Common myeloid progenitor, CD34-positive (primary cell): ENCODE data around the gene CD320.

Source experiments
- CTCF ChIA-PET: fragments of 350-600 bp; sonication (Branson Sonifier 250); formaldehyde crosslinking; loops from one replicate; lab custom pipeline; 2021; ENCODE audit warnings: antibody characterized with exemption; lab: Charles Lee
- POLR2A ChIA-PET: fragments of 350-600 bp; sonication (Branson Sonifier 250); formaldehyde crosslinking; loops from one replicate; lab custom pipeline; 2021; ENCODE audit warnings: antibody characterized with exemption; lab: Charles Lee
- DNase-seq, 3 donors: peaks; one replicate each; pipeline versions ENCODE4 v3.0.0 to v3.0.0-alpha.2; 2013
- H3K27ac ChIP-seq, 2 experiments: 1 replicate in 1 of 2; 2 replicates in 1 of 2; pipeline ENCODE4 v1.7.0; 2013; ENCODE audit warnings: inconsistent platforms in 2 of 2, low read length in 2 of 2, mild to moderate bottlenecking in 2 of 2, low read depth in 1 of 2, moderate library complexity in 1 of 2; ENCODE audit not compliant: severe bottlenecking in 2 of 2, insufficient read depth in 1 of 2, poor library complexity in 1 of 2
- H3K27me3 ChIP-seq, 5 experiments: replicated peaks in 2 of 5; 1 replicate in 3 of 5; 2 replicates in 2 of 5; pipeline versions ENCODE4 v1.6.1 to v1.7.0; 2013; ENCODE audit warnings: low read length in 4 of 5, mild to moderate bottlenecking in 2 of 5, moderate library complexity in 2 of 5, inconsistent platforms in 1 of 5; ENCODE audit not compliant: insufficient read depth in 5 of 5, control insufficient read depth in 4 of 5
- H3K36me3 ChIP-seq, 4 experiments: 1 replicate in 2 of 4; 2 replicates in 2 of 4; pipeline versions ENCODE4 v1.6.1 to v1.7.0; 2013; ENCODE audit warnings: low read length in 3 of 4, control low read depth in 1 of 4, mild to moderate bottlenecking in 1 of 4; ENCODE audit not compliant: control insufficient read depth in 4 of 4, insufficient read depth in 4 of 4
- H3K4me1 ChIP-seq, 4 experiments: 1 replicate in 3 of 4; 2 replicates in 1 of 4; pipeline versions ENCODE4 v1.6.1 to v1.7.1; 2013; ENCODE audit warnings: low read length in 3 of 4, mild to moderate bottlenecking in 3 of 4, control low read depth in 1 of 4, inconsistent platforms in 1 of 4, moderate library complexity in 1 of 4; ENCODE audit not compliant: control insufficient read depth in 4 of 4, insufficient read depth in 4 of 4; ENCODE audit errors: control extremely low read depth in 1 of 4
- H3K4me3 ChIP-seq, 7 experiments: 1 replicate in 4 of 7; 2 replicates in 3 of 7; pipeline versions ENCODE4 v1.5.1 to v1.7.0; 2013; ENCODE audit warnings: mild to moderate bottlenecking in 7 of 7, low read length in 6 of 7, moderate library complexity in 6 of 7, inconsistent platforms in 2 of 7, low read depth in 2 of 7, control low read depth in 1 of 7; ENCODE audit not compliant: insufficient read depth in 4 of 7, control insufficient read depth in 1 of 7; ENCODE audit errors: extremely low read depth in 1 of 7
- H3K9me3 ChIP-seq, 5 experiments: 1 replicate in 4 of 5; 2 replicates in 1 of 5; pipeline versions ENCODE4 v1.6.1 to v1.7.1; 2013; ENCODE audit warnings: low read length in 4 of 5, mild to moderate bottlenecking in 2 of 5, inconsistent platforms in 1 of 5, low read depth in 1 of 5, moderate library complexity in 1 of 5; ENCODE audit not compliant: control insufficient read depth in 4 of 5, insufficient read depth in 2 of 5; ENCODE audit errors: control extremely low read depth in 1 of 5
- WGBS: methylation state at CpG from one replicate; pipeline ENCODE4 v1.1.5; 2013; ENCODE audit not compliant: insufficient coverage; 5-methylcytosine and 5-hydroxymethylcytosine counted together

Gene CD320

DNA sequence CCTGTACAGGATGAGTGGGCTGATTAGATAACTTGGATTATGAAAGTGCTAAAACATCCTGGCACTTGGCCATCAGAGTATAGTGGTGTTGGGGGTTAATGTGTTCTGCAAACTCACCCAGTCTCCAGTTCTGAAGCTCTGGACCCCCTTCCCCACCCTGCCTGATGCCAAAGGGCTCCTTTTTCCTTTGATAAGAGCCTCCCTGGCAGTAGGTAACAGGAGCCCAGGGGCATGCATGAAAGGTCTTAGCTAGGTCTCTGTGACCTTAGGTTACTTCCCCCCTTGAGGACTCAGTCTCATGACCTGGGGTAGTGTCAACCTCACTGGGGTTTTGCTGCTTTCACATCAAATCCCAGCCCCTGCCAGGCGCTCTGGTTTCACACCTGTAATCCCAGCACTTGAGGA lies 15.6 kb upstream of the CD320 start:
- 100% methylated on average over 1 of the region's 1 CpG for WGBS
- ChIA-PET CTCF (interaction anchor here (0.9 to 1.6 kb wide), 5 partner anchors 12 to 56 kb away, joined by 4 to 8 read pairs (median 5); no protein-coding TSS in a partner anchor), POLR2A (interaction anchor here (0.5 kb wide), 1 partner anchor 365 kb away, joined by 3 read pairs; no protein-coding TSS in a partner anchor)
- Histone ChIP-seq H3K4me3 (no peak overlapping the region), H3K27ac (no peak overlapping the region), H3K4me1 (peaks cover 5 to 42% (median 34%) of the 10 kb centered on the region in 4 experiments), H3K27me3 (peaks cover 0 to 14% (median 5%) of the 10 kb centered on the region in 5 experiments), H3K9me3 (peaks cover 0 to 4% (median 3%) of the 10 kb centered on the region in 5 experiments), H3K36me3 (peaks cover 0 to 16% (median 7%) of the 10 kb centered on the region in 4 experiments)
- DNase-seq: peak; percentile 52 to 76 (median 74)

DNA sequence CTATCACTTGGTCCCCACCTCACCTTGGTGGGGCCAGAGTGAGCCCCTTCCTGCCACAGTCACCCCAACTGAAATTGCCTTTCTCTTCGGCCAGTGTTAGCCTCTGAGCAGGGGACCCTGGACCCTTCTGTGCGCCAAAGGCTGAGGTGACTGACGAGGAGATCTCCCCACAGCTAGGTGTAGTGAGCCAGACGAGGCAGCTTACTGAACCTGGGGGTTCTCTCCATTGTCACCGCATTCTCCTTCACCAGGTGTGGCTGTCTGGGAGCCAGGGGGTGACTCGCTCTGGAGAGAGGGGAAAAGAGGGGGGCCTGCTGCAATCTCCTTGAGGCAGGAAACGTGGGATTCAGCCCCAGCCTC lies 14.5 kb upstream of the CD320 start:
- Histone ChIP-seq H3K27me3 (peaks cover 0 to 6% (median 2%) of the 10 kb centered on the region in 5 experiments), H3K36me3 (peaks cover 0 to 16% (median 7%) of the 10 kb centered on the region in 4 experiments), H3K4me1 (peaks cover 5 to 42% (median 34%) of the 10 kb centered on the region in 4 experiments), H3K9me3 (peaks cover 0 to 4% (median 3%) of the 10 kb centered on the region in 5 experiments), H3K4me3 (peak overlapping the region; percentile 8 to 100 (median 93)), H3K27ac (peak overlapping the region in 1 of 2 experiments; percentile 97)
- POLR2A ChIA-PET: interaction anchor here (0.7 kb wide), 1 partner anchor 261 kb away, joined by 4 read pairs; no protein-coding TSS in a partner anchor
- 92% methylated on average over 6 of the region's 7 CpGs for WGBS
- CTCF ChIA-PET: interaction anchor here (1.0 to 1.4 kb wide), 2 partner anchors 11 to 31 kb away, joined by 4 to 7 read pairs; no protein-coding TSS in a partner anchor
- no peak for DNase-seq

- H3K4me1 ChIP-seq: peaks cover 5 to 42% (median 34%) of the 10 kb centered on the region in 4 experiments
- H3K27me3 ChIP-seq: peaks cover 0 to 4% (median 2%) of the 10 kb centered on the region in 5 experiments
- DNase-seq: no peak
- peaks cover 0 to 4% (median 3%) of the 10 kb centered on the region in 5 experiments for H3K9me3 ChIP-seq
- H3K4me3 ChIP-seq: peak overlapping the region; percentile 87 to 100 (median 93)
- 42% methylated on average over 19 of the region's 30 CpGs for WGBS
- peaks cover 0 to 16% (median 7%) of the 10 kb centered on the region in 4 experiments for H3K36me3 ChIP-seq
- ChIA-PET CTCF (no interaction called here), POLR2A (no interaction called here)
- H3K27ac ChIP-seq: peak overlapping the region; percentile 94 to 97
Observed at GRCh38 chr19:8321986-8322637, 14.0 kb upstream of the CD320 start.

GRCh38 chr19:8321067-8321985 lies 13.2 kb upstream of the CD320 start, which contains the start of the genes NDUFA7 and RPS28:
Gene NDUFA7, minus strand, starts transcription at chr19:8321375. Its CDS starts 17 bp downstream, at chr19:8321358.
Gene RPS28, plus strand, starts transcription at chr19:8321496. Its CDS starts 35 bp downstream, at chr19:8321531.
- DNase-seq: peak; percentile 95 to 99 (median 97)
- H3K9me3 ChIP-seq: no peaks in the 10 kb centered on the region
- peak within 1 kb of the TSS; percentile 94 to 97 for H3K27ac ChIP-seq
- no peaks in the 10 kb centered on the region for H3K27me3 ChIP-seq
- POLR2A ChIA-PET: interaction anchor here (1.6 kb wide), 1 partner anchor 12 kb away, joined by 4 read pairs; no protein-coding TSS in a partner anchor
- H3K4me3 ChIP-seq: peak within 1 kb of the TSS; percentile 87 to 100 (median 93)
- CTCF ChIA-PET: interaction anchor here (1.4 to 1.6 kb wide), 2 partner anchors 8 to 12 kb away, joined by 3 to 4 read pairs; no protein-coding TSS in a partner anchor
- under 1% methylated on average over 46 of the region's 72 CpGs for whole genome bisulfite sequencing
- peaks cover 0 to 19% (median 9%) of the 10 kb centered on the region in 4 experiments for H3K36me3 ChIP-seq
- H3K4me1 ChIP-seq: peaks cover 5 to 44% (median 37%) of the 10 kb centered on the region in 4 experiments

- DNase-seq: no peak
- Histone ChIP-seq H3K4me1 (peaks cover 5 to 44% (median 37%) of the 10 kb centered on the region in 4 experiments), H3K27me3 (no peaks in the 10 kb centered on the region), H3K9me3 (no peaks in the 10 kb centered on the region), H3K4me3 (peak overlapping the region; percentile 87 to 100 (median 93)), H3K36me3 (peaks cover 0 to 22% (median 14%) of the 10 kb centered on the region in 4 experiments), H3K27ac (peak overlapping the region; percentile 94 to 97)
- ChIA-PET POLR2A (interaction anchor here (1.6 kb wide), 1 partner anchor 13 kb away, joined by 4 read pairs; no protein-coding TSS in a partner anchor), CTCF (interaction anchor here (0.7 to 1.6 kb wide), 3 partner anchors 9 to 12 kb away, joined by 3 to 4 read pairs (median 3); no protein-coding TSS in a partner anchor)
- 13% methylated on average over 16 of the region's 16 CpGs for WGBS
Observed at GRCh38 chr19:8320564-8321066, 12.5 kb upstream of the CD320 start.
